Neuronal stem cell (in vitro differentiated cells): ENCODE data around the gene FBXO42.

ENCODE experiments used
- DNase-seq: peaks from one replicate; pipeline ENCODE4 v3.0.0-alpha.2; 2013; ENCODE audit warnings: low spot score
- H2AFZ ChIP-seq: one replicate; pipeline ENCODE4 v1.6.1; 2013; ENCODE audit warnings: mild to moderate bottlenecking, low read length, inconsistent platforms
- H2AK5ac ChIP-seq: 2 replicates; pipeline ENCODE4 v1.6.1; 2013; ENCODE audit warnings: low read depth, mild to moderate bottlenecking, inconsistent platforms, low read length, moderate library complexity, mixed read lengths
- H2BK120ac ChIP-seq: 2 replicates; pipeline ENCODE4 v1.6.1; 2013; ENCODE audit warnings: low read depth, mild to moderate bottlenecking, inconsistent platforms, low read length, moderate library complexity, mixed read lengths
- H2BK12ac ChIP-seq: one replicate; pipeline ENCODE4 v1.6.1; 2013; ENCODE audit warnings: low read length, inconsistent platforms
- H2BK15ac ChIP-seq: 2 replicates; pipeline ENCODE4 v1.6.1; 2013; ENCODE audit warnings: mild to moderate bottlenecking, low read length, inconsistent platforms, mixed read lengths
- H2BK5ac ChIP-seq: one replicate; pipeline ENCODE4 v1.6.1; 2013; ENCODE audit warnings: inconsistent platforms, mild to moderate bottlenecking, low read length, moderate library complexity
- H3K14ac ChIP-seq: one replicate; pipeline ENCODE4 v1.6.1; 2013; ENCODE audit warnings: low read length, inconsistent platforms
- H3K18ac ChIP-seq: 2 replicates; pipeline ENCODE4 v1.6.1; 2013; ENCODE audit warnings: low read length, inconsistent platforms
- H3K23ac ChIP-seq: 2 replicates; pipeline ENCODE4 v1.6.1; 2013; ENCODE audit warnings: low read depth, mild to moderate bottlenecking, mixed read lengths, low read length, inconsistent platforms; ENCODE audit not compliant: poor library complexity
- H3K27ac ChIP-seq: replicated peaks from 3 replicates; pipeline ENCODE4 v1.5.1; 2013; ENCODE audit warnings: low read length, inconsistent platforms
- H3K27me3 ChIP-seq, 3 experiments: 2 replicates each; pipeline ENCODE4 v1.6.1; 2013; ENCODE audit warnings: low read length in 3 of 3, mild to moderate bottlenecking in 2 of 3, inconsistent platforms in 1 of 3, low read depth in 1 of 3, mixed read lengths in 1 of 3, moderate library complexity in 1 of 3; ENCODE audit not compliant: control insufficient read depth in 3 of 3, insufficient read depth in 3 of 3
- H3K36me3 ChIP-seq, 2 donors: replicated peaks in 1 of 2; 2 replicates each; pipeline ENCODE4 v1.6.1; 2013; ENCODE audit warnings: low read length in 2 of 2; ENCODE audit not compliant: control insufficient read depth in 2 of 2, insufficient read depth in 2 of 2
- H3K4ac ChIP-seq: 2 replicates; pipeline ENCODE4 v1.6.1; 2013; ENCODE audit warnings: inconsistent platforms, mild to moderate bottlenecking, low read length, moderate library complexity
- H3K4me1 ChIP-seq, 2 donors: 1 replicate in 1 of 2; 2 replicates in 1 of 2; pipeline ENCODE4 v1.6.1; 2013; ENCODE audit warnings: low read length in 2 of 2, low read depth in 1 of 2; ENCODE audit not compliant: control insufficient read depth in 2 of 2, insufficient read depth in 1 of 2
- H3K4me2 ChIP-seq: one replicate; pipeline ENCODE4 v1.6.1; 2013; ENCODE audit warnings: mild to moderate bottlenecking, low read length, inconsistent platforms; ENCODE audit not compliant: insufficient read depth, poor library complexity, severe bottlenecking
- H3K4me3 ChIP-seq, 2 donors: 2 replicates each; pipeline ENCODE4 v1.5.1; 2013; ENCODE audit warnings: low read length in 2 of 2, mild to moderate bottlenecking in 2 of 2, inconsistent platforms in 1 of 2, moderate library complexity in 1 of 2
- H3K79me1 ChIP-seq: one replicate; pipeline ENCODE4 v1.6.1; 2013; ENCODE audit warnings: low read depth, mild to moderate bottlenecking, inconsistent platforms, low read length, moderate library complexity
- H3K9ac ChIP-seq: one replicate; pipeline ENCODE4 v1.6.1; 2013; ENCODE audit warnings: mild to moderate bottlenecking, low read depth, low read length, inconsistent platforms; ENCODE audit not compliant: poor library complexity
- H3K9me3 ChIP-seq, 2 donors: replicated peaks in 1 of 2; 2 replicates each; pipeline versions ENCODE3 to v1.6.1; 2013; ENCODE audit warnings: low read length in 2 of 2, mild to moderate bottlenecking in 2 of 2, inconsistent platforms in 1 of 2, low read depth in 1 of 2, mixed read lengths in 1 of 2, moderate library complexity in 1 of 2; ENCODE audit not compliant: control insufficient read depth in 2 of 2, insufficient read depth in 1 of 2
- H4K8ac ChIP-seq: one replicate; pipeline ENCODE4 v1.6.1; 2013; ENCODE audit warnings: low read depth, mild to moderate bottlenecking, inconsistent platforms, low read length, moderate library complexity
- H4K91ac ChIP-seq: one replicate; pipeline ENCODE4 v1.6.1; 2013; ENCODE audit warnings: low read length, low read depth, mild to moderate bottlenecking, inconsistent platforms; ENCODE audit not compliant: poor library complexity
- WGBS, 2 donors: extraction: QIAGEN DNeasy Blood & Tissue Kit; methylation state at CpG; one replicate each; pipeline ENCODE4 v1.1.7; 2013; ENCODE audit warnings: missing lambda C conversion rate in 2 of 2, mixed read lengths in 1 of 2; ENCODE audit not compliant: insufficient read length in 2 of 2, insufficient replicate concordance in 1 of 2; ENCODE audit errors: extremely low coverage in 2 of 2; 5-methylcytosine and 5-hydroxymethylcytosine counted together

The FBXO42 gene

GRCh38 chr1:16251381-16251780 is 100.9 kb downstream of the FBXO42 start:
- Histone ChIP-seq H3K4ac (no peak overlapping the region), H2BK5ac (no peak overlapping the region), H3K36me3 (peaks cover 27 to 96% of the 10 kb centered on the region in 2 donors), H3K4me1 (no peaks in the 10 kb centered on the region), H3K79me1 (no peaks in the 10 kb centered on the region), H4K8ac (no peak overlapping the region), H4K91ac (no peak overlapping the region), H2AK5ac (no peak overlapping the region), H2AFZ (no peak overlapping the region), H3K27me3 (no peaks in the 10 kb centered on the region), H2BK12ac (no peak overlapping the region), H2BK120ac (no peak overlapping the region), H3K27ac (no peak overlapping the region), H3K4me2 (no peak overlapping the region), H2BK15ac (no peak overlapping the region), H3K9me3 (no peaks in the 10 kb centered on the region), H3K18ac (no peak overlapping the region), H3K23ac (no peak overlapping the region), H3K4me3 (no peak overlapping the region), H3K14ac (no peak overlapping the region), H3K9ac (no peak overlapping the region)
- WGBS, 2 donors, result no CpG with 5 or more reads among the region's 10 CpGs
- no peak for DNase-seq

- H2BK15ac ChIP-seq, result no peak overlapping the region
- no peak overlapping the region for H3K9ac ChIP-seq
- no peak overlapping the region for H3K4ac ChIP-seq
- no peak for DNase-seq
- H3K27ac ChIP-seq, result no peak overlapping the region
- no peak overlapping the region for H2BK12ac ChIP-seq
- H3K4me3 ChIP-seq, result no peak overlapping the region
- H3K27me3 ChIP-seq, result no peaks in the 10 kb centered on the region
- H3K4me1 ChIP-seq, result no peaks in the 10 kb centered on the region
- H3K9me3 ChIP-seq, result no peaks in the 10 kb centered on the region
- WGBS, 2 donors, result no CpG with 5 or more reads among the region's 15 CpGs
- no peak overlapping the region for H2BK120ac ChIP-seq
- H3K36me3 ChIP-seq, result peaks cover 25 to 94% of the 10 kb centered on the region in 2 donors
- no peak overlapping the region for H2AK5ac ChIP-seq
- no peak overlapping the region for H3K23ac ChIP-seq
- H2AFZ ChIP-seq, result no peak overlapping the region
- no peak overlapping the region for H3K4me2 ChIP-seq
- no peaks in the 10 kb centered on the region for H3K79me1 ChIP-seq
- no peak overlapping the region for H3K18ac ChIP-seq
- no peak overlapping the region for H4K91ac ChIP-seq
- no peak overlapping the region for H2BK5ac ChIP-seq
- H4K8ac ChIP-seq, result no peak overlapping the region
- no peak overlapping the region for H3K14ac ChIP-seq
These were observed 101.6 kb downstream of the FBXO42 start for GRCh38 chr1:16250524-16251251.

- no peak overlapping the region for H3K4me2 ChIP-seq
- H3K27ac ChIP-seq, result no peak overlapping the region
These were observed 102.6 kb downstream of the FBXO42 start for GRCh38 chr1:16249596-16250241.

More at GRCh38 chr1:16249596-16250241, 102.6 kb downstream of the FBXO42 start:
- Histone ChIP-seq H3K9me3 (no peaks in the 10 kb centered on the region), H4K91ac (no peak overlapping the region), H2AFZ (no peak overlapping the region), H3K4ac (no peak overlapping the region), H2BK15ac (no peak overlapping the region), H4K8ac (no peak overlapping the region), H3K4me1 (no peaks in the 10 kb centered on the region), H2BK5ac (no peak overlapping the region), H2AK5ac (no peak overlapping the region), H3K27me3 (no peaks in the 10 kb centered on the region), H3K4me3 (no peak overlapping the region), H2BK12ac (no peak overlapping the region), H3K79me1 (no peaks in the 10 kb centered on the region), H3K9ac (no peak overlapping the region), H3K18ac (no peak overlapping the region), H3K14ac (no peak overlapping the region), H3K36me3 (peaks cover 21 to 88% of the 10 kb centered on the region in 2 donors), H2BK120ac (no peak overlapping the region), H3K23ac (no peak overlapping the region)
- DNase-seq, result no peak
- WGBS, 2 donors, result no CpG with 5 or more reads among the region's 3 CpGs
